HG02943 (cell line): Measurements from ENCODE around the gene SLC10A6.
"Not testable (repeated sequence)": the region's sequence is repeated elsewhere in the genome, so short reads cannot be mapped to it uniquely, and the experiment has no call there.

Source experiments
- ATAC-seq: cut with Tn5 transposase; IDR thresholded peaks from one replicate; pipeline ENCODE4 v1.9.1; 2021; ENCODE audit warnings: mild to moderate bottlenecking, low read depth, moderate library complexity; ENCODE audit not compliant: unreplicated experiment

SLC10A6 gene

GRCh38 chr4:86848732-86849619, at the start of gene SLC10A6:
Gene SLC10A6, minus strand, starts transcription at chr4:86849384. Its CDS starts 269 bp downstream, at chr4:86849115.
- no peak for ATAC-seq

- no peak for ATAC-seq
These were observed 49.4 kb upstream of the SLC10A6 start for GRCh38 chr4:86898562-86898961.

- ATAC-seq, result no peak
These were observed 47.4 kb upstream of the SLC10A6 start for GRCh38 chr4:86896596-86896995.

- no peak for ATAC-seq
These were observed 46.7 kb upstream of the SLC10A6 start for GRCh38 chr4:86895692-86896488.

DNA sequence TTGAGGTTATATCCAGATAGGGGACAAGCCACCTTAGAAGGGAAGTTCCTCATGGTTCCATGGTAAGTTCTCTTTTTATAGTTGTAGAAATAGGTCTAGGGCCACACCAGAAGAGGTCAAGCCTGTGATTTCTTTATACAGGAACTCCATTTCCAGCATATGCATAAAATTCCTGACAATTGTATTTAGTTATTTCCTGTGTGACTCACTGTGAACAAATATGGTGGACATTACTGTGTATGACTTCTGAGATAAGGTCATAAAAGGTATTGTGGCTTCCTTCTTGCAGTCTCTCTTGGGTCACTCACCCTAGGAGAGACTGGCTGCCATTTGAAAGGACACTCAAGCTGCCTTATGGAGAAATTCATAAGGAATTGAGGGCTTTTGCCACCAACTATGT, 45.3 kb upstream of the SLC10A6 start:
- no peak for ATAC-seq

DNA sequence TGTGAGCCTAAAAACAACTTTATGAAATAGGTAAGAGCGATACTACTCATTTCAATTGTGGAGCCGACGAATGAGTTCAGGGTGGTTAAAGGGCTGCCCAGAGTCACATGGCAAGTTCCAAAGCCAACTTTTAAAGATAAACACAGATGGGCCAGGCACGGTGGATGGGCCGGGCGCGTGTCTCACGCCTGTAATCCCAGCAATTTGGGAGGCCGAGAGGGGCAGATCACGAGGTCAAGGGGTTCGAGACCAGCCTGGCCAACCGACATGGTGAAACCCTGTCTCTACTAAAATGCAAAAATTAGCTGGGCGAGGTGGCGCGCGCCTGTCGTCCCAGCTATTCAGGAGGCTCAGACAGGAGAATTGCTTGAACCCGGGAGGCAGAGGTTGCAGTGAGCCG, 44.0 kb upstream of the SLC10A6 start:
- no peak for ATAC-seq

DNA sequence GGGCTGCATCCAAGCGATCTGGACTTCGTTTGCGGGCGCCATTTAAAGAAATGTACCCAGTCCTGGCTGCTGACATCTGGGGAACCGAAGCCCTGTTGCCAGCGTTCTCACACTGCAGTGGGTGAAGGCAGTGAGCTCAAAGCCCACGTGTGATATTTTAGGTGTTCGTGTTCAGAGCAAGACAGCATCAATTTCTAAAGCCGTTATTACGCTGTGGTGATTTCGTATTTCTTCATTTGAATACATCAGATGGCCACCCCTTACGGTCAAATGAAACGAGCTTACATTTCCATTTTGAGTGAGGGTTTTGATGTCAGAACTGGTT, 43.4 kb upstream of the SLC10A6 start:
- no peak for ATAC-seq

GRCh38 chr4:86891762-86892635, 42.8 kb upstream of the SLC10A6 start, which contains the start of gene C4orf36:
Gene C4orf36, minus strand, starts transcription at chr4:86892422. Its CDS starts 902 bp downstream, at chr4:86891520.
- peak; percentile 52 for ATAC-seq

- ATAC-seq, result no peak
These were observed 41.6 kb upstream of the SLC10A6 start for GRCh38 chr4:86890790-86891189.

DNA sequence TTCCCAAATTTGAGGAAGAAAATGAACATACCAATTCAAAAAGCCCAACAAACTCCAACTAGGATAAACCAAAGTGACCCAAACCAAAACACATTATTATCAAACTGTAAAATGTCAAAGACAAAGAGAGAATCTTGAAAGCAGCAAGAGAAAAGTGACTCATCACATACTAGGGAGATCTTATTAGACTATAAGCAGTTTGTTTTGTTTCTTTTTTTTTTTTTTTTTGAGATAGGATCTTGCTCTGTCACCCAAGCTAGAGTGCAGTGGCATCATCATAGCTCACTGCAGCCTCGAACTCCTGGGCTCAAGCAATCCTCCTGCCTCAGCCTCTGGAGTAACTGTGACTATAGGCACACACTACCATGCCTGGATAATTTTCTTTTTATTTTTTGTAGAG, 30.5 kb upstream of the SLC10A6 start:
- ATAC-seq, result no peak

- ATAC-seq, result no peak
These were observed 29.5 kb upstream of the SLC10A6 start for GRCh38 chr4:86878640-86879039.

DNA sequence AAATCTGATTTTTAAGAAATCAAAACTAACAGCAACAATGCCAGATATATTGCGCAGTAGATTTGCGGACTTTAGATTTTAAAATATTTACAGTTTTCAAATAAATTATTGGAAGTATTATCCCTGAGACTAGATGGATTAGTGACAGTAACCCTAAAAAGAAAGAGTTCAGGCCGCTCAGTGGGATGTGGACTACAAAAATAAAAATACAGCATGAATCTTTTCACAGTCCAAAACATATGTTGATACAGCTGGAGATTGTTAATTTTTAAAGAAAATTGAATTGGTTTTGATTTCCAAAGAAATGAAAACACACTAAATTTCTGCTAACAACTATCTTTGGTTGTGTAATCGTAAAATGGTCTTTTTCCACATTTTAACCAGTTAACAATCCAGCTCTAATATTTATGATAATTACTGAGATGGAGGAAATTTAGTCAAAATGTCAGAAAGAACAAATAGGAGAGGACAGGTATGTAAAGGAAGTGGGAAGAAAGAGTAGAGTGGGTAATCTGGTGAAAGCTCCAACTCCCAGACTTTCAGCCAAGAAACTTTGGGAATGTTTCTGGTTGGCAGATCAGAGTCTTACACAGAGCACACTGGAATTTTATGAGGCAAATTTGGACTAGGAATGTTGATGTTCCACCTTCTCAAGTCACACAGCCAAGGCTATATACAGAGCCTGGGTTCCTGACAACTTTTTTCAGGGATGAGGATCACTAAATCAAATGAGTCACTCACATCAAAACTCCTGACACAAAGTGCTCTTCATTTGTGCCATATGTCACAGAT, 27.9 kb upstream of the SLC10A6 start:
- no peak for ATAC-seq

GRCh38 chr4:86875436-86875835, 26.3 kb upstream of the SLC10A6 start:
- not testable (repeated sequence) for ATAC-seq

DNA sequence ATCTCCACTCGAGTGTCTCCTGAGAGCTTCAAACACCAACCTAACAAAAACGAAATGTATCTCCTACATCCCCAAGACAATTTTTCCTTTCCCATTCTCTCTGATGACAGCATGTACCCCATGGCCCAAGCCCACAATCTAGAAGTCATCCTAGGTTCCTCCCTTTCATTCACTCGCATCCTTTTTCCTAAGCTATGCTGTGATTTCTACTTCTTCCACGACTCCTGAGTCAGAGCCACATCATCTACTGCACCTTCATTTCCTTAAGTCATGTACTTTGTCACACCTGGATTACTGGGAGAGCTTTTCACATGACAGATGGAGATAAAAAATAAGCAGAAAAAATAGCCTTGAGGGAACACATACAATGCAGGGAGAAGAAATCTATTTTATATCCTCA, 23.0 kb upstream of the SLC10A6 start:
- no peak for ATAC-seq

- ATAC-seq, result no peak
These were observed 21.4 kb upstream of the SLC10A6 start for GRCh38 chr4:86870442-86871069.

- no peak for ATAC-seq
These were observed 8.3 kb upstream of the SLC10A6 start for GRCh38 chr4:86857341-86858052.

DNA sequence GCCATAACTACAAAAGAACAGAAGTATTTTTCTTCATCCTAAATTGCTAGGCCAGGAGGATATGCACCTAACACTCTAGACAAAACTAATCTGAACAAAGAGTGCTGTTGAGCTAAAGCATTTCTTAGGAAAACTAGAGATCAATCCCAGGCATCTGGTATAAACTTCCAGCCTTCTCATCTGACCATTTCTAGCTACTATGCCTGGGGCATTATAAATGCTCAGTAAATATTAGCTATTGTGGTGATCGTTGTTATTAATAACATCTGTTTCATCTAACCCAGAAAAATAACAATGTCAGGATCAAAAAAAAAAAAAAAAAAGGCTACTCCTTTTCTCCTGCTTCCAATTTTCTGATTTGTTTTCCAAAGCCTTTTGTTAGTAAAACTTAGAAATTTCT, 7.7 kb upstream of the SLC10A6 start:
- no peak for ATAC-seq

GRCh38 chr4:86855572-86855971, 6.4 kb upstream of the SLC10A6 start:
- ATAC-seq, result no peak

- no peak for ATAC-seq
These were observed 4.0 kb upstream of the SLC10A6 start for GRCh38 chr4:86853209-86853608.
